GM19324 (cell line): Measurements from ENCODE around the gene EMSY.

Experiments used
- ATAC-seq: cut with Tn5 transposase; IDR thresholded peaks from one replicate; pipeline ENCODE4 v1.9.1; 2021; ENCODE audit warnings: mild to moderate bottlenecking, moderate library complexity; ENCODE audit not compliant: unreplicated experiment, low FRiP score

EMSY gene

DNA sequence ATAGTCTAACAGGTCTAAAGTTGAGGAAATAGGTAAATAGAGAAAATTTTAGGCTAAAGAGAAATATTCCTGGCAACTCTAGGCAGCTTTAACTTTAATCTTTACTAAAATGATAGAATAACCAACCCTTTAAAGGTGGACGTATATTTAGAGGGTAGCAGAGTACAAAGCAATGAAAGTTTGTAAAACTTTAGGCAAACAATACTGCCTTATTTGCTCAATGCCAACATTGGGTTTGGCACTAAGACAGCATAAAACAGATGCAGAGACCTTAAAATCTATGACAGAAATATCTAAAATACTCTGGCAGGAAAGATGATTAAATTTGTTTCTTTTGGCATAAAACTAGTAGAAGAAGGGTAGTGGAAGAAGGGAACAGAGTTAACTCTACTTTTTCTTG lies 70.7 kb downstream of the EMSY start:
- no peak for ATAC-seq

DNA sequence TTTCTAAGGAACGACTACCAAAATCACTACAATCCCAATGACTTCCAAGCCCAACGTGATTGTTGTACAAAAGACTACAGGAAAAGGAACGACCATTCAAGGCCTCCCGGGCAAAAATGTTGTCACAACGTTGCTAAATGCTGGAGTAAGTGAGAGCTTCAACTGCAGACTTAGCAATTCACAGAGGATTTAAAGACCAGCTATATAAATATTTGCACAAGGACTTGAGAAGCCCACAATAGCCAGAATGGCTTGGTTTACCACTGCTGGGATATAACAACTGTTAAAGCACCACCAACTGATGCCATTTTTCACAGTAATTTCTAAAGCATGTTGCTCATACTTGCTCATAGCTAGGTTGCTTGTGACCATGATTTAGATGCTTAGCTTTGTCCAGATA lies 78.3 kb downstream of the EMSY start:
- ATAC-seq: no peak

DNA sequence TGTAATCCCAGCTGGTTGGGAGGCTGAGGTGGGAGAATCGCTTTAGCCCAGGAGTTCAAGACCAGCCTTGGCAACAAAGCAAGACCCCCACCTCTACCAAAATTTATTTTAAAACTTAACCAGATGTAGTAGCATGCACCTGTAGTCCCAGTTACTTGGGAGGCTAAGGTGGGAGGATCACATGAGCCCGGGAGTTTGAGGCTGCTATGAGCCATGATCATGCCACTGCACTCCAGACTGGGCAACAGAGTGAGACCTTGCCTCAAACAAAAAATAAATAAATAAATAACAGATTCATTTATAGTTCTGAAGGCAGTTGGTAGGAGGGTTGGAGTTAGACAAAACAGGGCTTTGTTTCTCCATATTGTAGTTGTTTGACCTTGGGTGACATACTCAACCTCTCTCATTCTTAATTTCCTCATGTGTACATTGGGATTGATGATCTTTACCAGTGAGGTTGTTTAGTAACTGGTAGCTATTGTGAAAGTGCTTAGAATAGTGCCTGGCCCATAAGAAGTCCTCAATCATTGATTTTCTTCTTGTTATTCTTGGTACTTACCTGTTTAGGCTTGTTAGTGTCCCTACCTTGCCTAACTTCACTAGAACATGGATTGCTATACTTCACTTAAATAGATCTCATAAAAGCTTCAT lies 79.1 kb downstream of the EMSY start:
- no peak for ATAC-seq

DNA sequence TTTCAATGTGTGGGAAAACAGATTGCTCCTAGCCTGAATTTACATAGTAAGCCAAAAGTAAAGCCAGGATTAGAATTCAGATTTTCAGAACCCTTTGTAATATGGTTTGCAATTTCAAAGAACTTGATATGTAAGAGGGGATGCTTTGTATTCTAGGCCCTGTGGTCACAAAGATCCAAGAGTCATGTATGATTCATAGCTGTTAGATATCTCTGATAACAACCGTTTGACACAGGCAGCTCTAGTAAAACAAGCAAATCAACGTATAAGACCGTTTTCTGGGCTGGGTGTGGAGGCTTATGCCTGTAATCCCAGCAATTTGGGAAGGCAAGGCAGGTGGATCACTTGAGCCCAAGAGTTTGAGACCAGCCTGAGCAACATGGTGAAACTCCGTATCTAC lies 79.6 kb downstream of the EMSY start:
- no peak for ATAC-seq

DNA sequence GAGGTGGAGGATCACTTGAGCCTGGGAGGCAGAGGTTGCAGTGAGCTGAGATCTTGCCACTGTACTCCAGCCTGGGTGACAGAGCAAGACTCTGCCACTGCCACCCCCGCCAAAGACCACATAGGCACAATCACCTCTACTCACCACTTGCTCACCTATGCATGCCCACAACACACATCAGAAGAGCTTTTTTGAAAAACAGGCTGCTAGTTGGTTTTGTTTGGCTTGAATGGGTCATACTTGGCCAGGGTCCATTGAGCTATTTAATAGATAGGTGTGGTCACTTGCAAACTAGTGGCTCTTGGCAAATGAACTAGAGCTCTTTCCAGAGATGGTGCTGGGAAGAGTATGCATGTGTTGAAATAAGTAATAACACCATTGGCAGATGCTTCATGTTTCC lies 80.1 kb downstream of the EMSY start:
- no peak for ATAC-seq

DNA sequence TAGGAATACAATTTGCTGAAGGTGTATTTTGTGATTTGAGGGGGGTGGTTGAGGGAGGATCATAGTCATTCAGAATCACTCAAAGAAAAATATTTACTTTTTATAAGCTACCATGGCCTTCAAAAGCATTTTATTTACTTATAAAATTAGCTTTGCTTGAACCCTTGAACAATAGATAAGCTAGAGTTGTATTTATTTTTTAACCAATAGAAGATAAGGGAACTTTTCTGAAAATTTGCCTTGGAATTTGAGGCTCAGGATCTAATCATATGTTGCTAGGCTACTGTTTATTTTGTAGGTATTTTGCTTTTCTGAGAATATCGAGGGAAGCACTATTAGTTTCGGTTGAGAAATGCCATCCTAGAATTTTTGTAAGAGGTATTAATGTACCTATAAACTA lies 82.1 kb downstream of the EMSY start:
- no peak for ATAC-seq

DNA sequence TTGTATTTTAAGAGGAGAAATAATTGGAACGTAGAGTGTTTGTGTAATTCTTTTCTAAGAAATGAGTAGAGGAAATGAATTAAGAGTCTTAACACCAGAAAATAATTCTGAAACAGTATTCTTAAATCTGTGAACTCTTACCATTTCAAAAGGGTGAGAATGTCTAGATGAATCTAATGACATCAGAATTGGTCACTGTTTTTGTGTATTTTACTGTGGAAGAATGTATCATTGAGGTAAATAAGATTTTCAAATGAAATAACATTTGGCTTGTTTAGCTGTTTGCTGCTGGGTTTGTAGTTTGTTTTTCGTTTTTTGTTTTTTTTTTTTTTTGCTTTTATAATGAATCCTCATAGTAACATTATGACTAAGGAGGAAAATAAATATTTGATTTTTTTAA lies 97.6 kb downstream of the EMSY start:
- ATAC-seq: no peak

DNA sequence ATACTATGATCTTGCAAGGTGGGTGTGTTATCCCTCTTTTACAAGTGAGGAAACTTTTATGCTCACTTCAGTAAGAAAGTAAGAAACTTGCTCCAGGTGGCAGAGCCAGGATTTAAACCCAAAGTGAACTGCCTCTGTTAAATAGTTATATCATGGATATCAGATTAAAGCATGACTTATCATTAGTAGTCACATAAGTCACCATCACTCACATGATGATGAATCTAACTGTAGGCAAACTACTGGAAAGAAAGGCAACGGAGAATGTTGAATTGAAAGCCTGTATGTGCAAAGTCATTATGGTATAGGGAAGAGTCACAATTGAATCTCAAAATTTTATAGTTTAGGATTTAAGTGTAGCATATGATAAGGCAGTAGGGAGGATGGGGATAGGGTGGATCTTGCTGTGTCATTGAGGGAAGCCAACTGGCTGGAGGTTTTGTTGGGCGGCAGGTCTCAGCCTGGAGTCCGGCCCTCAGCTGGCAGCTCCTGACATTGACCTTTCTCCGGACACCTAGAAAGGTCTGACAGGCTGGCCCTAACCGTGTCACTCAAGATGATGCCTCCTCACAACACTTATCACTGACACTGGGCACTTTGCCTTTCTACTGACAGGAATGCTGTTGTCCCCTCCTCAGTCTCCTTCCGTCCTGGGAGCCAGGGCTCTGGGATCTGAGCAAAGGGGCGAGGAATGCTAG lies 98.3 kb downstream of the EMSY start:
- ATAC-seq: no peak

DNA sequence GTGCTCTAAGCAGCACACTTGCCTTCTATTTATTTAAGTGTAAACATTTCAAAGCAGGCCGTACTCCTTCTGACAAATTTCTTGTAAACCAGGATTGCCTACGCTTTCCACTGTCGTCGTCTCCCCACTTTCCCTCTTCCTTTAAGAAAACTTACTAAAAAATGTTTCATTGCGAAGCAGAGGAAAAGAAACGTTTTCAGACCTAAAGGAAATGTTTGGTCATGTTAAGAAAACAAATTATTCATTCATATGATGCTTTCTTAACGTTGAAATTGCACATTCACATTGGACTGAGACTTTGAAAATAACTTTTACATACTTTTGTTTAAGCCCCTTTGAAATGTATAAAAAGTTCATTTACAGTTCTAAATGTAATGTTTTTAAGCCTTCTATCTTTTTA lies 106.0 kb downstream of the EMSY start:
- ATAC-seq: no peak

DNA sequence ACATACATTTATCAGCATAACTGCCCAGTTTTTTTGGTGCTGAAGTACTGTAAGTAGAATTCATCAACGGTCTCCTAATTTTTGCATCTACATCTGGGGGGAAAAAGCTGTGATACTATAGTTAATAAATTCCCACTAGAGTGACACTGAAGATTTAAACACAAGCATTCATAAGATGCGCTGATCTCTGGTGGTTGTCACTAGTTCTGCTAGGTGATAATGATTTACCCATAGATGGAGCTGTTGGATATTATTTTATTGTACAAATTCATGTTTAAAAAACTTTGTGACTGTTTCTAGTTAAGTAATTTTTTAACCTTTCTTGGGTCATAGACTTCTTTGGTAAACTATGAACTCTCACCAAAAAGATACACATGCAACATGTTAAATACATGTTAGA lies 106.6 kb downstream of the EMSY start:
- no peak for ATAC-seq

DNA sequence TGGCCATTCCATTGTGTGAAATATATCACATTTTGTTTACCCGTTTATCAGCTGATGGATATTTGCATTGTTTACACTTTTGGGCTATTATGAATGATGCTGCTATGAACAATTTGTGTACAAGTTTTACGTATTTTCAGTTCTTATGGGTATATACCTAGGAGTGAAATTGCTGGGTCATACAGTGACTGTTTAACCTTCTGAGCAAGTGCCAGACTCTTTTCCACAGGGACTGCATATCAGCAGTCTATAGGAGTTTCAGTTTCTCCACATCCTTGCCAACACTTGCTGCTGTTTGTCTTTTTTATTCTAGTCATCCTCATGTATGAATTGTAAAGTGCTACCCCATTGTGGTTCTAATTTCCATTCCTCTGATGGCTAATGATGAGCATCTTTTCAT lies 108.2 kb downstream of the EMSY start:
- ATAC-seq: no peak

DNA sequence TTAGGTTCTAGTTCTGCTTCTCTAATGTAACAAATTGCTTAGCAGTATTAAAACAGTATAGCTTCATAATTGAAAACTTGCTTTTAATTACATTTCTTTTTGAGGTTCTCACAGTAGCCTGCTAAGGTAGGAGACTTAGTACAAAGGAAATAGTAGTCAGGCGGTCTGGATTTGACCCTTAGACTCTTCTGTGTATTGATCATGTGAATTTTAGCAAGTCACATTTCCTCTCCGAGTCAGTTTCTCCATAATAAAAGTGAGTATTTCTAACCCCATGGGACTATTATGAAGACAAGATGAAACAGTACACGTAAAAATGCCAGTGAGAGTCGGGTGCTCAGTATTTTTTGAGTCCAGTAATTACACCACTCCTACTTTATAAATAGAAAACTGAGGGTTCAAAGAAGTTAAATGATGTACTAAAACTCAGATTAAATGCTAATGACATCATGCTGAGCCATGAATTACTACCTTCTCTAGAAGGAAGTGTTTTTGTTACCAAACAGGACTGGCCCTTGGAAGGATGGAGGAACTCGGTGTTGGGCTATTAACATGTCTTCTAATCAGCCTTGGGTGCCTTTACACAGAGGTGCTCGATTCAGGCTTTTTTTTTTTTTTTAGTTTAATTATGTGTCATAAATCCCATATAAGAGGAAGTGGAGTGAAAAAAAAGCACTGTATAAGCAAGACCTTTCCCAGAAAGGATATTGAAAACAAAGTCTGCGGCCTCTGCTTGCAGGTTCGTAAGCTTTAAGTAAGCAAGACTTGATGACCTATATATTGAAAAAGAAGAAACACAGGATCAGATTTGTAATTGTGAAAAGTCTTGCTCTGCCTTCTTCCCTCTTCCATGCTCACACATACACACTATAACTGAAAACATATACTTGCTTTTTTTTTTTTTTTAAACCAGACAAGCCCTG lies 109.0 kb downstream of the EMSY start:
- no peak for ATAC-seq

DNA sequence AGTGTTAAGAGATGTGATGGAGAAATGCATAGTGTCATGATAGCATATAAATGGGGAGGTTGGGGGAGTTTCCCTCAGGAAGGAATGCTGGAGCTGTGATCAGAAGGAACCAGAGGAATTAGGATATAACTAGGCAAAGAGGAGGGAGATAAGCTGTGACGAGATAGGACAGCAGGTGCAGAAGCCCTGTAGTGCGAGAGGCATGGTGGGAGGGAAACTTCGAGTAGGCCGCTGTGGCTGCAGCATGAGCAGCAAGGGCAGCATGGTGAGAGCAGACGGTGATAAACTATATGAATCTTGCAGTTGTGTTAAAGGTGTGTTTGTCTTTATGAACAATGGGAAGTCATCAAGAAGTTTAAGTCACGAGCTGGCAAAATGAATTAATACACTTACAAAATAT lies 109.9 kb downstream of the EMSY start:
- no peak for ATAC-seq

DNA sequence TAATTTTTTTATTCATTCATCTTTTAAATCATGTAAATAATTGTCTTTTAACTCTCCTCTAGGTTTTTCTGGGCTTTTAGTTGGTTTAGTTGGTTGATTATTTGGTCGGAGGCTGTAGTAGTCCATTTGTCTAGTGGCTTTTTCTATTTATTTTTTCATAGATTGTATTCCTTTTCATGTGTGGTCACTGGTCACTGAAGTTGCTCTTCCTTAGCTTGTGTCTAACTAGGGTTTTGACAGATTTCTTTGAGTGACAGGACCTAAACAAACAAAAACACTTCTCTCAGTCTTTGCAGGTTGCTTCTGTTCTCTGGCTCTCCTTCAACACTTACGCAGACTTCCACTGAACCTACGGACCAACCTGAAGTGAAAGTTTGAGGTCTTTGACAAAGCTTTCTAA lies 112.6 kb downstream of the EMSY start:
- no peak for ATAC-seq

DNA sequence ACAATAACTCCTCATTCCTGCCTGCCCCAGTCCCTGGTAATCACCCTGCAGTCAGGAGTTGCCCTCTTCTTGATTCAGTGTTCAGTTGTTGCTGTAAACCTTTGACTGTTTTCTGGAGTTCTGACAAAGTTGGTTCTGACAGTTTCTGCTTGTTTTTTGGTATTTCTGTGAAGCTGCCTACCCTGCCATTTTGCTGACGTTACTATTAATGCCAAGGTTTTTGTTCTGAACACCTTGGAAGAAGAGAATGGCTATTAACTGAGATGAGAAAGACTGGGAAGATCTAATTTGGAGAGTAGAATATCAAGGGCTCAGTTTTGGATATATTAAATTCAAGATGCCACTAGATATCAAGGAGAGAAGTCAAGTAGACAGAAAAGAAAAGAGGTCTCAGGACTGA lies 113.7 kb downstream of the EMSY start:
- no peak for ATAC-seq

DNA sequence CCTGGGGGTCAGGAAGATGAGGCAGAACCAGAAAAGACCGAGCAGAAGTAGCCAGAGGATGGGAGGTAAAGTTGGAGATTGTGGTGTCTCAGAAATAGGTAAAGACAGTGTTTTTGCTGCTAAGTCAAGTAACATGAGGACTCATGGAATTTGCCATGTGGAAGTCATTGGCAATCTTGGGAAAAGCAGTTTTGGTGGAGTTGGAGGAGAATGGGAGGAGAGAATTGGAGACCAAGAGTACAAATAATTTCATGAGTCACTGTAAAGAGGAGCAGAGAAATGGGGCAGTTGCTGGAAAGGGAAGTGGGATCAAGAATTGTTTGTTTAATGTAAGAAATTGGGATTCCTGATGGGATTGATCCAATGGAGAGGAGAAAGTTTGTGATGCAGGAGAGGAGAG lies 114.1 kb downstream of the EMSY start:
- no peak for ATAC-seq

DNA sequence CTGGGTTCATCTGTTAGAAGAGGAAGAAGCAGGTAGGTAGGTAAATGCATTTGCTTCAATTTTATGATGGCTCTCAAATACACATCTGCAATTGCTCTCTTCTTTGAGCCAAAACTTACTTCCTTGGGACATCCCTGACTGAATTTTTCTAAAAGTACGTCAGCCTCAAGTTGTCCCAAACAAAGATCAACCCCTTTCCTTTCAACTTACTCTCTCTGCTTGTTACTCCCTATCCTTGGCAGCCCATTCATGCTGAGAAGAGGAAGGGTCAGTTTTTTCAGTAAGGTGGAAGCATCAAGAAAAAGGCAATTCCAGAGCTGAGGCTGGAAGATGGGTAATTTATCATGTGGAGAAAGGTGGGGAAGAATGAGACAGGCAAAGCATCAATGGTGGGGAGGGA lies 114.5 kb downstream of the EMSY start:
- no peak for ATAC-seq

DNA sequence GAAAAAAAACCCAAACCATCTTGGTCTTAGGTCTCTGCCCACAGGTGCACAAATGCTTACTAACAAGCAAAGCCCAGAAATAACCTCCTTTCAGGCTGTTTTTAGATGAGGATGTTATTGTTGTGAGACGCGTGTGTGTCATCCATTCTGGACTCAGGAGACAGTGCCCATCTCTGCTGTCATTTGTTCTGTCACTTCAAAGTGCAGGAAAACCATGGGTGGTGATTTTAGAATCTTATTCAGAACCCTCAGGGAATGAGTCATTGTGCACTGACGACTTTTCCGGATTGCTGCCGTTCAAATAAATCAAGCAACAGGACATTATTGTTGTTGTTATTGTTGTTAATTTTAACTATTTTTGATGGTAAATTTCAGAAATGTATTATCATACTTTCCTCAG lies 115.4 kb downstream of the EMSY start:
- no peak for ATAC-seq

DNA sequence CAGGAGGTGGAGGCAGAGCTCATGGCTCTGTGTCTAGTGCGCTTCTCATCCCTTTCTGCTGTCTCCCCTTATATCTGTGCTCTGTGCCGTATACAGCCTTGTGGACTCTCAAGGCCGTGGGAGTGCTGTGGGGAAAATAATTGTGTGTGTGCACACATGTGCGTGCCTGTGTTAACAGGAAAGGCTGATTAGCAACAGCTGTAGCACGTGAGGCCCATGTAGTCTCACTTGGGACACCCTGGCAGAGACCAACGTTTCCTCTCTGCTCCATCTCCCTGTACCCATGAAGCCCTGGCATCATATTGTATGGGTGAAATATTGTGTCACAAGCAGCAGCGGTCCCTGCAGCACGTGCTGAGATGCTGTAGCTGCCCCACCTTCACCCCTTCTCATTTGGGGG lies 116.4 kb downstream of the EMSY start:
- ATAC-seq: no peak

DNA sequence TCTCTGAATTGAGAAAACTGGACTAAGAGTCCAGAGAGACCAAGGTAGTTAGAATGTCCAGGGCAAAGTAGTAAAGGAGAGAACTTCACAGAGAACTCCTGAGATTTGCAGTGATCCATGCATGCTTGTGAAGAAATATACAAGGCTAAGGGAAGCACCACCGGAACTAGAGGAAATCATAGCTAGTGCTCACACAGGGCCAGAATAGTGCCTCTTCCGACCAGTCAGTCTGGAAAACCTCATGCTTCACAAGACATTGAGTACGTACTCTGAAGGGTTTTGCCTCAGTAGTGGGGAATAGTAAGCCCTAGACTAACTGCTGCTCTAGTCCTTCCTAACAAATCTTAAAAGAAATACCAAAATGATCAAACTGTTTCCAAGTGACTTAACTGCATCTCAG lies 117.7 kb downstream of the EMSY start:
- no peak for ATAC-seq

DNA sequence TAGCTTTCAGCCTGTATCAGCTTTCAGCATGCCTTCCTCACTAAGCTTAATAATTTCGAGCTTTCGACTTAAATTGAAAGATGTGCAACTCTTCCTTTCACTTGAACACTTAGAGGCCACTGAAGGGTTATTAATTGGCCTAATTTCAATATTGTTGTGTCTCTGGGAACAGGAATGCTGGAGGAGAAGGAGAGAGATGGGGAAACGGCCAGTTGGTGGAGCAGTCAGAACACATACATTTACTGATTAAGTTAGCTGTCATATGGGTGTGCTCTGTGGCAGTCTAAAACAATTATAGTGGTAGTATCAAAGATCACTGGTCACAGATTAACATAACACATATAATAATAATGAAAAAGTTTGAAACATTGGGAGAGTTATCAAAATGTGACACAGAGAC lies 119.5 kb downstream of the EMSY start:
- ATAC-seq: no peak

DNA sequence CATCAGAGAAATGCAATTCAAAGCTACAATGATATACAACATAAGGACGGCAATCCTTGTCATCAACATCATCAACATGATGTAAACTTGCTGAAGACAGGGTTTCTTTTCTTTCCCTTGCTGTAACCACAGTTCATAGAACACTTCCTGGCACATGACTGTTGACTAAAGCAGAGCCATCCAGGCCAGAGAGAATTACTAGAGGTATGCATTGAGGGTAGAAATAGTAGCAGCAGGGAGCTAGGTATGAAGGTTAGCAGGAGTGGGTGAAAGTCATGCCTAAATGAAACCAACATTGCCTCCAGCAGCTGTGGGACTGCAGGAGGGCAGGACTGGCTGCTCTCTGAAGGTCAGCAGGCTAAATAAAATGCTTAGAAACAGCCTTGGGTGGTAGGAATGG lies 122.0 kb downstream of the EMSY start:
- ATAC-seq: no peak
